Colonic mucosa (tissue), 4 donors: ENCODE measurements around the gene SHISAL1. TPM values are rescaled to one million over a fixed set of nuclear protein-coding genes. Genes with fewer than 3 reads are reported as not detected.

Experiments used
- DNase-seq: peaks from one replicate; pipeline ENCODE4 v3.0.0-alpha.2; 2020
- H3K27ac ChIP-seq: fragments of 200-600 bp; one replicate; pipeline ENCODE4 v1.8.0; 2021
- H3K27me3 ChIP-seq: fragments of 200-600 bp; one replicate; pipeline ENCODE4 v1.8.0; 2021
- H3K36me3 ChIP-seq: fragments of 200-600 bp; one replicate; pipeline ENCODE4 v1.8.0; 2021
- H3K4me1 ChIP-seq: fragments of 200-600 bp; one replicate; pipeline ENCODE4 v1.8.0; 2021; ENCODE audit warnings: mild to moderate bottlenecking
- H3K4me3 ChIP-seq: fragments of 200-600 bp; one replicate; pipeline ENCODE4 v1.8.0; 2021
- H3K9ac ChIP-seq, 2 donors: one replicate each; pipeline ENCODE4 v1.7.0; 2013; ENCODE audit warnings: control low read depth in 2 of 2, low read depth in 2 of 2, low read length in 2 of 2
- H3K9me3 ChIP-seq: fragments of 200-600 bp; one replicate; pipeline ENCODE4 v1.8.0; 2021
- intact Hi-C: fragments of 100-400 bp; cut with DNase I; formaldehyde crosslinking; loops from one replicate; pipeline ENCODE4 v1.14.1; 2022
- total RNA-seq, 2 donors: library from RNA; stranded (reverse); fragmentation: NEBNext Ultra II Directional in 1 of 2; extraction: Animal tissue kit (Norgen Biotek cat#: 25700) in 1 of 2; gene quantifications; one replicate each; pipeline ENCODE4 v1.2.1, GENCODE V29; 2021
- TF ChIP-seq, protein P1 (sequence below): fragments of 200-600 bp; IDR thresholded peaks from one replicate; pipeline ENCODE4 v1.8.0; 2022; ENCODE audit warnings: antibody characterized with exemption, mild to moderate bottlenecking
- donor health status: healthy.
- donor health status: DM: no; HTN: no; CAD: no.
- donor health status: DM: no; HTN: no; CAD: no.

SHISAL1 gene
- total RNA-seq, 2 donors from 2014 or later, result 0.27 to 6.6 TPM

DNA sequence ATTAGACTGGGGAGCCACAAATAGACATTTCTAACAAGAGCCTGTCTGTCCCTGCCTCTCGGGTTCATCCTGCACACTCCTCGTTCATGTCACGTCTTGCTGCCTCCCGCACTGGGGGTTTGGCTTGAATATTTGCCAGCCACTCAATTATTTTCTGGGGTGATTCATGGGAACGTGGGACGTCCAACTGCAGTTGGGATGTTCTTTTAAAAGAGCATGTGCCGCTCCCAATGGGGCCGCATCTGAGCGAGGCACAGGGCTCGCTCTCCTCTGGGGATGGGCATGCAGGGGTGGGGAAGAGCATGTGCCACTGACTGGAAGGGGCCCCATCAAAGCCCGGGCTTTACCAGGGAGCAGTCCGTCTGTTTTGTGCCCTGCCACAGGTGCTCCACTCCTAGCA is 88.6 kb downstream of the SHISAL1 start:
- no peaks in the 10 kb centered on the region for H3K36me3 ChIP-seq
- no peak overlapping the region for H3K4me3 ChIP-seq
- H3K27ac ChIP-seq, result no peak overlapping the region
- no peaks in the 10 kb centered on the region for H3K9me3 ChIP-seq
- intact Hi-C loops, result no loop called here
- TF ChIP-seq, protein P1, sequence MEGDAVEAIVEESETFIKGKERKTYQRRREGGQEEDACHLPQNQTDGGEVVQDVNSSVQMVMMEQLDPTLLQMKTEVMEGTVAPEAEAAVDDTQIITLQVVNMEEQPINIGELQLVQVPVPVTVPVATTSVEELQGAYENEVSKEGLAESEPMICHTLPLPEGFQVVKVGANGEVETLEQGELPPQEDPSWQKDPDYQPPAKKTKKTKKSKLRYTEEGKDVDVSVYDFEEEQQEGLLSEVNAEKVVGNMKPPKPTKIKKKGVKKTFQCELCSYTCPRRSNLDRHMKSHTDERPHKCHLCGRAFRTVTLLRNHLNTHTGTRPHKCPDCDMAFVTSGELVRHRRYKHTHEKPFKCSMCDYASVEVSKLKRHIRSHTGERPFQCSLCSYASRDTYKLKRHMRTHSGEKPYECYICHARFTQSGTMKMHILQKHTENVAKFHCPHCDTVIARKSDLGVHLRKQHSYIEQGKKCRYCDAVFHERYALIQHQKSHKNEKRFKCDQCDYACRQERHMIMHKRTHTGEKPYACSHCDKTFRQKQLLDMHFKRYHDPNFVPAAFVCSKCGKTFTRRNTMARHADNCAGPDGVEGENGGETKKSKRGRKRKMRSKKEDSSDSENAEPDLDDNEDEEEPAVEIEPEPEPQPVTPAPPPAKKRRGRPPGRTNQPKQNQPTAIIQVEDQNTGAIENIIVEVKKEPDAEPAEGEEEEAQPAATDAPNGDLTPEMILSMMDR, result no peak
- H3K27me3 ChIP-seq, result no peaks in the 10 kb centered on the region
- no peak for DNase-seq
- H3K9ac ChIP-seq, result no peak overlapping the region
- H3K4me1 ChIP-seq, result no peaks in the 10 kb centered on the region

- no peaks in the 10 kb centered on the region for H3K9me3 ChIP-seq
- H3K4me3 ChIP-seq, result no peak overlapping the region
- intact Hi-C loops, result no loop called here
- TF ChIP-seq, protein P1, result no peak
- no peak overlapping the region for H3K27ac ChIP-seq
- no peak for DNase-seq
- no peaks in the 10 kb centered on the region for H3K4me1 ChIP-seq
- no peaks in the 10 kb centered on the region for H3K36me3 ChIP-seq
- H3K27me3 ChIP-seq, result no peaks in the 10 kb centered on the region
- H3K9ac ChIP-seq, result no peak overlapping the region
Observed at GRCh38 chr22:44221710-44222475, 90.9 kb downstream of the SHISAL1 start.

DNA sequence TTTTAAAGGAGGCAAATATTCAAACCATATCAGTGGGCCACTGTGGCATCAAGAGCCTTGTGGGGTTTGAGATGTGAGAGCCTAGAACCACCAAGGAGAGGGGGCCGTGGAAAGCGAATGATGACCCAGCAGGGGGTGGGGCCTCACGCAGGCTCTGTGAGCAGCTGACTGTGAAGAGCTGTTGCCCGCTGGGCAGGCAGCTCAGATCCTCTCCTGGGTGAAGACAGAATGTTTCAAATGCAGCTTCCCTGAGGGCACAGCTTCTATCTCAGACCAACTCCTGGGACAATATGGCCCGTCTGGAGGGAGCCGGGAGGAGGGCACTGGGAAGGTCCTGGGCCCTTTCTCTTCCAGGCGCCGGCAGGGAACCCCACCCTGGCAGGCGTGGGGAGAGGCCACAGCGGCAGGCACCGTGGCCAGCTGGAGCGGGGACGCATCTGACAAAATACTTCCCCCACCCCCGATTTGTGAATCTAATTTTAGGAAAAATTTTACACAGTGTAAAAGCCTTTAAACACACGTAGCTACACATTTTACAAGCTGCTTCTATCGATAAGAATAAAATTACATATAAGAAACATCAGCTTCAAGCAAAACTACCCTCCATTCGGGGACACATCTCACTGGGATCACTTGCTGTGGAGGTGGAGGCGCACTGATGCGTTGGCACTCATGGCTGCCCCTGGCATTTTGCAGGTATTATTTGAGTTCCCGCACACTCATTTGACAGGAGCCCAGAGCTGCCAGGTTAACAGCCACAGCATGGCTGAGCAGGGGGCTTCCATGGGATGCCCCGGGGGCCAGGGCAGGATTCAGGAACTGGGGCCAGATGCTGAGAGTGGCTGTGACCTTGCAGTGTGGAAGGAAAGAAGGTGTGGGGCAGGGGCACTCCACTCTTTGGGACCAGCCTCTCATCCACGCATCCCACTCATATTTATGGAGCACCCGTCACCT is 91.7 kb downstream of the SHISAL1 start:
- Histone ChIP-seq H3K4me3 (no peak overlapping the region), H3K9ac (no peak overlapping the region), H3K27ac (no peak overlapping the region), H3K27me3 (no peaks in the 10 kb centered on the region), H3K36me3 (no peaks in the 10 kb centered on the region), H3K4me1 (no peaks in the 10 kb centered on the region), H3K9me3 (no peaks in the 10 kb centered on the region)
- TF ChIP-seq, protein P1, result no peak
- no peak for DNase-seq
- intact Hi-C loops, result no loop called here

GRCh38 chr22:44219101-44219870 is 93.5 kb downstream of the SHISAL1 start:
- TF ChIP-seq, protein P1, result no peak
- Histone ChIP-seq H3K4me3 (no peak overlapping the region), H3K27me3 (no peaks in the 10 kb centered on the region)

GRCh38 chr22:44218071-44218470 is 94.7 kb downstream of the SHISAL1 start:
- no peaks in the 10 kb centered on the region for H3K4me1 ChIP-seq
- no peak overlapping the region for H3K9ac ChIP-seq
- DNase-seq, result no peak
- H3K9me3 ChIP-seq, result no peaks in the 10 kb centered on the region
- H3K27me3 ChIP-seq, result no peaks in the 10 kb centered on the region
- TF ChIP-seq, protein P1, result no peak
- intact Hi-C loops, result no loop called here
- H3K27ac ChIP-seq, result no peak overlapping the region
- no peak overlapping the region for H3K4me3 ChIP-seq
- no peaks in the 10 kb centered on the region for H3K36me3 ChIP-seq

More at GRCh38 chr22:44219101-44219870, 93.5 kb downstream of the SHISAL1 start:
- no peak overlapping the region for H3K9ac ChIP-seq
- no peaks in the 10 kb centered on the region for H3K9me3 ChIP-seq
- H3K27ac ChIP-seq, result no peak overlapping the region
- H3K36me3 ChIP-seq, result no peaks in the 10 kb centered on the region
- no peaks in the 10 kb centered on the region for H3K4me1 ChIP-seq
- no peak for DNase-seq
- intact Hi-C loops, result no loop called here
